Measurements from ENCODE around the gene SORBS1.
"Not testable (repeated sequence)": the region's sequence is repeated elsewhere in the genome, so short reads cannot be mapped to it uniquely, and the experiment has no call there.

Gene SORBS1

DNA sequence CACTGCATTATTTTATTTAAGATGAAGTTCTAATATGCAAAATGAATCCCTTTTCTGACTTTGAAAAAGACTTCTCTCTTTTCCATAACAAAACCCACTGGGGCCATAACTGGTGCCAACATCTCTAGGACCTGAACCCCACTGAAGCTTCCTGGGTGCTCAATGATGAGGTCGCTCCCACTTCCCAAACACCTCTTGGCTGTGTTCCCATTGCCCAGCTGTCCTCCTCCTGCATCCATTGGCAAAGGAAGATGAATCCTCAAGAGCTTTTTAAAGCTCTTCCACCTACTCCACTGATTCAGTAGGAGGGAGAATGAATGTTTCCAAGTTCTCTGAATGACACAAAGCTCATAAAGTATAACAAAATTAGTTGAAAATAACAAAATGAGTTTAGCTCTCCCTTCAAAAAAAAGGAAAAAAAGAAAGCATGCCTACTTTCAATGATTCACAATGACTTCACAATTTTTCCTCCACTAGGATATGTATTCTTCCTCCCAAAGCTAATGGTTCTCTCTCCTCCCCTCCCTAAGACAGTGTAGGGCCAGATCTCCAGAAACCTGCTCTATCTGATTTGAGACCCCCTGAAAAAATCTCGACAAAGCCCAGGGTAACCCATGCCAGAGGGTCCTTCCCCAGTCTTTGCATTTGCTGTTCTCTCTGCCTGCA is 64.8 kb downstream of the SORBS1 start:
- no peak overlapping the region for H3K4me3 ChIP-seq (ENCODE audit: low read depth, low read length)

DNA sequence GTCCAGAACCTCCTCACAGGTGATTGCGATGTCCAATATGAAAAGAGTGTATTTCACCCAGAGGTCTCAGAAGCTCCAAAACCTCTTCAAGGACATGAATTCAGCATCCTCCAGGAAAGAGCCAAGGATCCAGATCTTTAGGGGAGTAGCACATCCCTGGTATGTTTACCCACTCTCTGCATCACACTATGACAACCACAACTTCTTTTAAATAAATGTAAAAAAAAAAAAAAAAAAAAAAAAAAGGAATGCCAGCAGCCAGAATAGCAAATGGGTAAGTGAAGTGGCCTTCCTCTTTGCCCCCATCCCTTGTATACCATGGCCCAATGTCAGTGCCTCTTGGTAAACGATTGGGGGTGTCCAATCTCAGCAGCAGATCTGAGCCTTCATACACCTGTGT is 67.3 kb downstream of the SORBS1 start:
- H3K4me3 ChIP-seq (ENCODE audit: low read depth, low read length): no peak overlapping the region

DNA sequence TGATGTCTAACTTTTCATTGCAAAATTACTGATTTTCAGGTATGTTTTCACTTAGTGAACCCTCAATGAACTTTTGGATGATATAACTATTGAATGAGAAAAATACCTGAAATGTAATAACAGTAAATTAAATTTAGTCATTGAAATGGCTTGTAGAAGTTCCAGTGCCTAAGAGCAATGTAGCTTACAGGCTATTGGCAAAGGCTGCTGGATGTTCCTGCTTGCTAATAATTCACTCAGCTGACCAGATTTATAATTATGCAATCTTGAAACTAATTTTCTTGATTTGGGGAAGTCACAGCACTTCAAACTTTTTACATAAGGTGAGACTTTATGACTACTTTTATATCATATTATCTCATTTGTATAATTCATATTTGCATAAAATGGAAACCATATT is 73.2 kb downstream of the SORBS1 start:
- no peak overlapping the region for H3K4me3 ChIP-seq (ENCODE audit: low read depth, low read length)

GRCh38 chr10:95485056-95485844 is 75.9 kb downstream of the SORBS1 start:
- H3K4me3 ChIP-seq (ENCODE audit: low read depth, low read length): no peak overlapping the region

DNA sequence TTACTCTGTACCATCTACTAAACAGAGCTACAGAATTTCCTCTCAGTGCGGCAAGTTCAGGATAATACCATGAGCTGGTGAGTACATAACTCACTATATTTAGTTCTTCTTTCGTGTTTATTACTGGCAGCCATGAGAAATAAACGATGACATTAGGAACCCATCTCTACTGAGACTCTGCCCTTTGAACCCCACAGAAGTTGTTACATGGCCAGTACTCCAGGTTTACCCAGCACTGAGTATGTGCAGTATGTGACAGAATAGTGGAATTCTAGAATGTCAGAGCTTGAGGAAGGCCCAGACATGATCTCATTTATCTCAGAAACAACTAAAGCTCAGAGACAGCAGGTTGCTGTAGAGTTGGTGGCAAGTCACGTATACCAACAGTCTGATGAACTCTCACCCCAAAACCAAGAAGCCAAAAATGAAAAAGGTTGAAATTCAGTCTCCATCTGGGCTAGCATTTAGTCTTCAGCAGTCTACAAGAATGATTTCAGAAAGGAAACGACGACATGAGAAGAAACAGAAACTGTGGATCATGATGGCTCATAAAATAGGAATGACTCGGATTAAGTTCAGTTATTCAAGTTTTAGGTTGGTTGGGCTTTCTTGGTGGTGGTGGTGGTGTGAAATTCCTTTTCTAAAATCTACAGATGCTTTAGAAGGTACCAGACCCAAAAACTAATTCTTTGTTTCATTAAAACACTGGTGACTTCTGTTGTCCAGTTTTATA is 78.5 kb downstream of the SORBS1 start:
- no peak overlapping the region for H3K4me3 ChIP-seq (ENCODE audit: low read depth, low read length)

DNA sequence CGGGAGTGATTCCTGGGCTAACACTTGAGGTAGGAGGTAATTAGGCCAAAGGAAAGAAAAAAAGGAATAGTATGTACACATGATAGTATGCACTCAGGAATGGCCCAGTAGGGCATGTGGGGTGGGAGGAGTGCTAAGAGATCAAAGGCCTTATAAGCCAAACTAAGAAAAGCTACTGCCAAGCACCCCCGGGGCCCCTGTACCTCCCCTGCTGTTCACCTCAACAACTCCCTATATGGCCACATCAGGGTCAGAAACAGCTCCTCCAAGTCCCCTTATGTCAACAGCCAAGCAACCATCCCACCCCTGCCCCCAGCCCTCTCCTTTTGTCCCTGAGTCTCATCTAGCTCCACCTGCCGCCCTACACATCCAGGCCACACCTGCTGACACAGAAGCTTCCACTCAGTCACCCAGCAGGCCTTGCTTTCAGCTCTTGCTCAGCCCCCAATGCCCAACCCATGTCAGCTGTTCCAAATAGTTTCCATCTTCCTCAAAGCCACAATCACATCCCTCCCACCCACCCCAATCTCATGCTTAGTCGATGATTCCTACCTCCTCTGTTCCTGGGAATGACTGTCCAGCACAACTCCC is 80.2 kb downstream of the SORBS1 start:
- H3K4me3 ChIP-seq (ENCODE audit: low read depth, low read length): no peak overlapping the region

- H3K4me3 ChIP-seq (ENCODE audit: low read depth, low read length): no peak overlapping the region
Observed at GRCh38 chr10:95480102-95480900, 80.9 kb downstream of the SORBS1 start.

GRCh38 chr10:95478935-95479334 is 82.2 kb downstream of the SORBS1 start:
- no peak overlapping the region for H3K4me3 ChIP-seq (ENCODE audit: low read depth, low read length)

GRCh38 chr10:95478185-95478584 is 83.0 kb downstream of the SORBS1 start:
- no peak overlapping the region for H3K4me3 ChIP-seq (ENCODE audit: low read depth, low read length)

- no peak overlapping the region for H3K4me3 ChIP-seq (ENCODE audit: low read depth, low read length)
Observed at GRCh38 chr10:95477175-95477520, 84.0 kb downstream of the SORBS1 start.

DNA sequence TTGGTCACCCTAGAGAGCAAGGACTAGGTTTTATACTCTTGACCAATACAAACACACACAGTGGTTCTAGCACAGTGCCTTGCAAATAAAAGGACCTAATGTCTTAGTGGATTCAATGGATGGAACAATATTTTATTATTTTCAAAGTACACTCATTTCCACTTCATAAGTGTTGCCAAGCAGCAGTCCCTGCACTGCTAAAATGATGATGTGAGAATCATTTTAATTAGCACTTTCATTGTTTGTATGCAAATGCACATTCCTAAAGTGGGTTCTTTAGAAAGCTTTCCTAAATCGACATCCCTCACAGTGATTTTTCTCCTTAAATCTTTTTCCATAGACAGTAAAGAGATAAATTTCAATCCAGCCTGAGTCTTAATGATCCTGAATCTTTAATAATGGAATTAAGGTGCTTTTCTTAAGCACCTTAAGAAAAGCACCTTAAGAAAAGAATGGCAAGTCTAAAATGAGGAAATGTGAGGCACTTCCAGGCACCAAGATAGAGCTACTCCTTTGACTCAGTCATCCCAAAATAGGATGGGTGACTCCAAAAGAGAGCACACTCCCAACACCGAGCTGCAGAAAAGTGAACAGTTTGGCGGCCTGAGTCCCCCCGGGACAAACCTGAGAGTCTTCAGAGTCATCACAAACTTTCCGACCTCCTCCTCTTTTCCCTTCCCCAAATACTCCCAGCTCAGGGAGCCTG is 84.5 kb downstream of the SORBS1 start:
- no peak overlapping the region for H3K4me3 ChIP-seq (ENCODE audit: low read depth, low read length)

GRCh38 chr10:95475827-95476468 is 85.2 kb downstream of the SORBS1 start:
- H3K4me3 ChIP-seq (ENCODE audit: low read depth, low read length): no peak overlapping the region

DNA sequence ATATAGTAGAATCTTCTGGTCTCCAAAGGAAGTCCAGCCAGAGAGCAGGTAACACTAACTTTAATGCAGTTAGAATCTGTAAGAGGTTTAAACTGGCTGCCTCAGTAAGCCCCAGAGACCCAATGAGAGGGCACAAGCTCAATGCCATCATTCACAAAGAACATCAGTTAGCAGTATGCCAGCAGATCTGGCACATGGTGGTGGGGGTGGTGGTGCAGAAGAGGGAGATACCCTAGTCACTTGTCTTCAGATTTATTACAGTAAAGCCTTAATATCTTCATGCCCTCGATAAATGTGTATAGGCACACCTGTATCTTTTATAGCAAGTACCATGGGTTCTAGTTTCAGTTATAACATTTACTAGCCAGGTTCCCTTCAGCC is 86.2 kb downstream of the SORBS1 start:
- H3K4me3 ChIP-seq (ENCODE audit: low read depth, low read length): no peak overlapping the region

DNA sequence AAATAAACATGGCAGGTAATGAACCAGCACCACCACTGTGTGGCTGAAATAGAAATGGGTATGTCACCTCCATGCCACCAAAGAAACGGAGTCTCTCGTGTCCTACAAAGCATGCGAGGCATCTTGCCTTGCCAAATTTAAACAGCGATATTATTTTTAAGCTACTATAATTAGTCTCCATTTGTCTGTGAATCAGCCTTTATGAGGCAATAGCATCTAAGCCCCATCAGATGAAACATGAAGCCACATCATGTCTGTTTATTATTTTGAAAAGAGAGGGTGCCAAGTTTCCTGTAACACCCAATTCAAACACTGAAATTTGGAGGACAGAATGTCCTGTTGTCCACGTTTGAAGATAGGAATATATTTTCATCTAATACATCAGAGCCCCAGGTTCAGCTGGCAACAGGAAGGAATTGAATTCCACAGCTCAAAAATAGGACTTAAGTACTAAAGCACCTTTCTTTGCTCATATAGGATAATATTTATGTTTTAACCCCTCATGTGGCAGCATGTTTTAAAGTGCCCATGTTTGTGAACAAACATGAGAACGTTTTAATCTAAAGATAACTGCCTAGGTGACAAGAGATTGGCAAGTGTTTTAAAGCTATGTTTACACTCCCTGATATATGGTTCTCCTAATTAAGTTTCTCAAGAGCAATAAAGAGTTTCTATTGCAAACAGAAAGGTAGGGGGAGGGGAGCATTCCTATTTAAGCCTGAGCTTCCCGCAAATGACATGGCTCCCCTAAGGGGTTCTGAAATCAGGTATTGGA is 86.8 kb downstream of the SORBS1 start:
- no peak overlapping the region for H3K4me3 ChIP-seq (ENCODE audit: low read depth, low read length)

- H3K4me3 ChIP-seq (ENCODE audit: low read depth, low read length): no peak overlapping the region
Observed at GRCh38 chr10:95472304-95473088, 88.7 kb downstream of the SORBS1 start.

GRCh38 chr10:95469676-95470075 is 91.5 kb downstream of the SORBS1 start:
- no peak overlapping the region for H3K4me3 ChIP-seq (ENCODE audit: low read depth, low read length)

- H3K4me3 ChIP-seq (ENCODE audit: low read depth, low read length): no peak overlapping the region
Observed at GRCh38 chr10:95469251-95469650, 91.9 kb downstream of the SORBS1 start.

GRCh38 chr10:95467642-95468041 is 93.5 kb downstream of the SORBS1 start:
- not testable (repeated sequence) for H3K4me3 ChIP-seq (ENCODE audit: low read depth, low read length)
